Endometrial microvascular endothelial cells (primary cell): Measurements from ENCODE around the gene C5orf24. TPM values are rescaled to one million over a fixed set of nuclear protein-coding genes. Genes with fewer than 3 reads are reported as not detected.
"Not testable (repeated sequence)": the region's sequence is repeated elsewhere in the genome, so short reads cannot be mapped to it uniquely, and the experiment has no call there.

Source experiments
- in situ Hi-C: cut with HindIII; loops from 2 replicates; pipeline ENCODE4 v1.10.0; 2017; ENCODE audit warnings: low sequenced_read_pairs, low pct_unique_long_range_greater_than_20kb; ENCODE audit errors: inconsistent ontology term
- total RNA-seq: library from RNA; depleted of rRNA; stranded (reverse); fragments of >200 nt; gene quantifications from one replicate; pipeline ENCODE4 v1.2.3, GENCODE V29; 2015; ENCODE audit errors: inconsistent ontology term

C5orf24 gene
- 45.3 TPM for total RNA-seq

DNA sequence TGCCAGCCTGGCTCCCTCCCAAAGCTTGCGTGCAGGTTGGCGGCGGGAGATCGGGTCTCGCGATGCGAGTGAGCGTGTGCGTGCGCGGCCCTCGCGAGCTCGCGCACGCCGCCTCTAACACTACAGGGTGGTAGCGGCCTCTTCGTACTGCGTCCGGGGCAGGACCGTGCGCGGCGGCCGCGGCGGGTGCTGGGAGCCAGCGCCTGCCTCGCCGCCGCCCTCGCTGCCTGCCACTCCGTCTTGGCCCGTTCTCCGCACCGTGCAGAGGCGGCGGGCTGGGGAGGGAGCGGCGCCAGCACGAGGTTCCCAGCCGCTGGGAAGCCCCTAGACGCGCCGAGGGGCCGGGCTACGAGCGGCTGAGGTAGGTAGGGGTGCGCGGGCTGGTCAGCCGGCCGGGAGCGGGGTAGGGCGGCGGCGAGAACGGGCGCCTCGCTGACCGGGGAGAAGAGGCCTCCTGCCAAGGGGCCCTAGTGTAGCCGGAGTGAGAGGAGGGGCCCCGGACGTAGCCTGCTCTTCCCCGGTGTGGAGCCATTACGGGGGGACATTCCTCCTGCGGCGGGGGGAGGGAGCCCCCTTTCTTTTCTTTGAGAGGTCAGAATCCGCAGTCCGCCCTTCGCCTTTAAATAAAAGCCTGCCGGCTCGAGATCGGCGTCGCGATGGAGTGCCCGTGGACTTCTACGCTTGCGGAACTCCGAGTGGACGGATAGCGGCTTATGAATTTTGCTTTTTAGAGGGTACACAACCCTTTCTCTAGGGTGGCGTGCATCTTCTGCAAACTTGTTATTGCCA lies at the start of gene C5orf24:
TSS of gene C5orf24 (plus strand) at position 117 of the 789 bp plus-strand sequence. CDS start 8,933 bp downstream, outside the sequence.
- in situ Hi-C loops = no loop called here

DNA sequence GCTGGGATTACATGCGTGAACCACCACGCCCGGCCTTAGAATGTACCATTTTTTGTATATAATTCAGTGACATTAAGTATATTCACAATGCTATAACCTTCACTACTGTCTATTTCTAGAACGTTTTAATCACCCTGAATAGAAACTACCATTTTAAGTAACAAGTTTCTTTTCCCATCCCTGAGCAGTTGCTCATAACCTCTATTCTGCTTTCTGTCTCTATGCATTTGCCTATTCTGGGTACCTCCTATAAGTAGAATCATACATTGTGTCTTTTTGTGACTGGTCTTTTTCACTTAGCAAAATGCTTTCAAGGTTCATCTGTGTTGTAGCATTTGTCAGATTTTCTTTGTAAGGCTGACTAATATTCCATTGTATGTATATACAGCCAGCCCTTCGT lies 47.3 kb upstream of the C5orf24 start:
- in situ Hi-C loops = no loop called here

DNA sequence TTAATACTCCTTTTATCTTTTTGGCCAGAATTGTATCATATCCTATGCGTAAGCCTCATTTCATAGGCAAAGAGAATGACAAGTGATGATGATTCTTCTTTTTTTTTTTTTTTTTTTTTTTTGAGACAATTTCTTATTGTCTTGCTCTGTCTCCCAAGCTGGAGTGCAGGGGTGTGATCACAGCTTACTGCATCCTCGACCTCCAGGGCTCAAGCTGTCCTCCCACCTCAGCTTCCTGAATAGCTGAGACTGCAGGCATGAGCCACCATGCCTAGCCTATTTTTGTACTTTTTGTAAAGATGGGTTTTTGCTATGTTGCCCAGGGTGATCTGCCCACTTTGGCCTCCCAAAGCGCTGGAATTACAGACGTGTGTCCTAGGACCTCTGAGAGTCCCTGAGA lies 41.9 kb upstream of the C5orf24 start:
- in situ Hi-C loops = no loop called here

DNA sequence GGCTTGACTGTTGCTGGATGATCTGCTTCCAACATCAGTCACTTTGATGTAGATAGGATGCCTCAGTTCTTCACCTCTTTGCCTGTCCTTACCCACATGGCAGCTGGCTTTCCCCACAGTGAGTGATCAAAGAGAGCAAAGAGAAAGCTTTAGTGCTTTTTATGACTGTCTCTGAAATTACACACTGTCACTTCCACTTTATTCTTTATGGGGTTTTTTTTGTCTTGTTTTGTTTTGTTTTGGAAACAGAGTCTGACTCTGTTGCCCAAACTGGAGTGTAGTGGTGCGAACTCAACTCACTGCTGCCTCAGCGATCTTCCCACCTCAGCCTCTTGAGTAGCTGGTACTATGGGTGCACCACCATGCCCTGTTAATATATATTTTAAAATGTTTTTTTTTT lies 32.4 kb upstream of the C5orf24 start:
- in situ Hi-C loops = no loop called here

DNA sequence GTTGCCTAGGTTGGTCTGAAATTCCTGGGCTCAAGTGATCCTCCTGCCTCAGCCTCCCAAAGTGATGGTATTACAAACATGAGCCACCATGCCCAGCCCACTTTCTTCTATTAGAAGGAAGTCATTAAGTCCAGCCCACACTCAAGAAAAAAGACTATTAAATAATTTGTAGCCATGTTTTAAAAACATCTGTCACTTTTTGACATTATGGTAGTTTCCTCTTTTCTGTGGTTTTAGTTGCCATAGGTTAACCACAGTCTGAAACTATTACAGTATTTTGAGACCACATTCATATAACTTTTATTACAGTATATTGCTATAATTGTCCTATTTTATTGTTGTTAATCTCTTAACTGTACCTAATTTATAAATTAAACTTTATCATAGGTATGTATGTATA lies 31.9 kb upstream of the C5orf24 start:
- in situ Hi-C loops = no loop called here

DNA sequence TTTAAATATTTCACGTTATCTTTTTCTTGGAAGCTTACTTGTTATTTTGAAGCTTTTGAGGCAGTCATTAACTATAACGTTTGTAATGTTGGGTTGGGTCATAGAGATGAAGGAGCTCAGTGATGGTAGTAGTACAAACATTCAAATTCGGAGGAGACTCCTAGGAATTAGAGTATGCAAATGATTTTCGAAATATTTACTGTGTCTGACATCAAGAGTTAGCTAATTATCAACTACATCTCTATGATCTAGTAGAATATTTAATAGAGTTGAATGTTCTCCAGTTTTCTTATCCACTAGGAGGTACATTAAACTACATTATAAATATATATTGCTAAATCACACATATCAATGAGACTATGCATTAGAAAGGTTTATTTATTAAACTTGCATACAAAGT lies 28.8 kb upstream of the C5orf24 start:
- in situ Hi-C loops = no loop called here

DNA sequence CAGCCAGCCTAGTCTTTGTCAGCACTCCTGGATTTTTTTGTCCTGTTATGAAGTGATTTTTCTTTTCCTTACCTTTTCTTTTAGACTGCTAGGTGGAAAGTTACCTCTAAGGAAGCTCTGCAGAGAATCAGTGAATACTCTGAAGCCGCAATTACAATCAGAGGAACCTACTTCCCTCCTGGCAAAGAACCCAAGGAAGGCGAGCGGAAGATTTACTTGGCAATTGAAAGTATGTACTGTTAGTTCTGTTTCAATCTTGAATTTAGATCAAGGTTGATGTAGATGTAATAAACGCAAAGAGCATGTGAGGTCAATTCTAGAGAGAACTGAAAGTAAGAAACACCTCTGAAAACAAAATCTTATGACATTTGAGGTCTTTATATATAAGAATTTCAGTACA lies 27.0 kb upstream of the C5orf24 start:
- in situ Hi-C loops = no loop called here

DNA sequence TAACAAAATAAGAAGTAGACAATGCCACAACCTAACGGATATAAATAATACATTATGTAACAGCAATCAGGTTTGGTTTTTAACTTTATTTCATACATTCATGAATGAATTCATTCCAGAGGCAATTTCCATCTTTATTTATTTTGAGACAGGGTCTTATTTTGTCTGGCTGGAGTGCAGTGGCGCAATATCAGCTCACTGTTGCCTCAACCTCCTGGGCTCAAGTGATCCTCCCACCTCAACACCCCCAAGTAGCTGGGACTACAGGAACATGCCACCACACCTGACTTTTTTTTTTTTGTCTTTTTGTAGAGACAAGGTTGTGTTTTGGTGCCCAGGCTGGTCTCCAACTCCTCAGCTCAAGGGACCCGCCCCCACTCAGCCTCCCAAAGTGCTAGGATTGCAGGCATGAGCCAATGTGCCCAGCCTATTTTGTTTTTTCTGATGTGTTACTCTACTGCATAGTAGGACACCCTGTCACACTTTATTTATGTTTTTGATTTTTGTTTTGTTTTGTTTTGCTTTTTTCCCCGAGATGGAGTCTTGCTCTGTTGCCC lies 26.3 kb upstream of the C5orf24 start:
- in situ Hi-C loops = no loop called here

DNA sequence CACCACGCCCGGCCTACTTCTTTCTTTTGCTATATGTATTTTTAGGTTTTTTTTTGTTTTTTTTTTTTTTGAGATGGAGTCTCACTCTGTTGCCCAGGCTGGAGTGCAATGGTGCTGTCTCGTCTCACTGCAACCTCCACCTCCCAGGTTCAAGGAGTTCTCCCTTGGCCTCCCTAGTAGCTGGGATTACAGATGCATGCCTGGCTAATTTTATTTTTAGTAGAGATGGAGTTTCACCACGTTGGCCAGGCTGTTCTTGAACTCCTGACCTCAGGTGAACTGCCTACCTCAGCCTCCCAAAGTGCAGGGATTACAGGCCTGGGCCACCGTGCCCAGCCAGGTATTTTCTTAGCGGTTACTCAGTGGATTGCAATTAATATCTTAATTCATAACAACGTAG lies 23.9 kb upstream of the C5orf24 start:
- in situ Hi-C loops = no loop called here

DNA sequence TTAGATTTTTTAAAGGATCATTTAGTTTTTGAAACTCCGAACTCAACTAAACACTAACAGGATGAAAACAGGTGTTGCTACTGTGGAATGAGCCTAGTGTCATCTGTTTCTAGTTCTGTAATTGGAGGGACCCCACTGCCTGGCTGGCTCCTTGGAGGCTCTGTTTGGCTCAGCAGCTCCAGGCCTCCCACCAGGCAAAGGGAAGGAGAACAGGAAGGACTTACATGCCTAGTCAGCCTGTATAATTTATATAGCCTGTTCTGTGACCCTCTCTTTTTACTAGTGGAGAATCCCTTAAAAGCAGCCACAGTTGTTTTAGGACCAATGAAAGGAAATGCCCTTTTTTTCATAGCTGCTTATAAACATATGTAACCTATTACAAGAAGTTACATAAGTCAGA lies 21.1 kb upstream of the C5orf24 start:
- in situ Hi-C loops = no loop called here

DNA sequence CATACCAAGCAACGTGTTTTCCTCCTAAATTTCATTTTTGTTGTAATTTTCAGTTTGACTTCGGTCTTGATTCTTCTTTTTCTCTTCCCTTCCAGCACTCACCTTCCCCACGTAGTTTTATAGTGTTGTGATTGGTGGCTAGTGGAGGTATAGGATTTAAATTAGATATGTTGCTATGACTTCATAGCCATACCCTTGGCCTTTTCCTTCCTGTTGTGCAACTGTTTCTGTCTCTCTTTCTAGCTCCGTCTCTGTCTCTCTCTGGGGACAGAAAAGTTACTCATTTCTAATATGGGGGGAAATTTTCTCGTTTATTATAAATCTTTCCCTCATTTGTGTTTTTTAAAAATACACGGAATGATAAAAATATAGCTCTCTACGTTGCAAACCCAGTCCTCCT lies 20.6 kb upstream of the C5orf24 start:
- in situ Hi-C loops = no loop called here

DNA sequence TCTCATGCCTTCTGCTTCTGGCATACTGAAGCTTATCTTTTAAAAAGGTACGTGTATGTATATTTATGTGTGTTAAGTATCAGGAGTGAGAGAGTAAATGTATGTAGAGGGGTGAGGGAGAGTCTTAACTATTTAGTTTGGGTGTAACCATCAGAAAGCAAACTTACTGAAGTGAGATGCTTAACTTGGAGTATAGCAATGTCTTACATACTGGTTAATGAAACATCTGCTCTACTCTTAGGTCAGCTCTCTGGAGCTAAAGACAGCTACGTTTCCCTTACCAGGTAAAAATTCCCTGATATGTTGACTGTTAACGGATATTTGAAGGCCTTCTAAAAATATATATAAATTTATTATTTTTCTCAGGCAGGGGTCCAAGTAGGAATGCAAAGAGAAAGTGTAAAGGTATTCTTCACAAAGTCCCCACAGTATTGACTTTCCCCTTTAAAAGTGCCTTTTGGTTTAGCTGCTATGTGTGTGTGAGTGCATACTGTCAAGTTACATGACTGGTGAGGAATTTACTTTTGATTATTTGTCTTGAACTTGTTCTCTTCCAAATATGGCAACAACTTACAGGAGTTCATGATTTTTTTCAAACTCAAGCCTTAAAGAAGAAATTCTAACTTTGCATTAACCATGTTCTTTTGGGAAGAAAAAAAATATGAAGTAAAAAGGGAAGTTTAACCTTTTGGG lies 12.3 kb upstream of the C5orf24 start:
- in situ Hi-C loops = no loop called here

DNA sequence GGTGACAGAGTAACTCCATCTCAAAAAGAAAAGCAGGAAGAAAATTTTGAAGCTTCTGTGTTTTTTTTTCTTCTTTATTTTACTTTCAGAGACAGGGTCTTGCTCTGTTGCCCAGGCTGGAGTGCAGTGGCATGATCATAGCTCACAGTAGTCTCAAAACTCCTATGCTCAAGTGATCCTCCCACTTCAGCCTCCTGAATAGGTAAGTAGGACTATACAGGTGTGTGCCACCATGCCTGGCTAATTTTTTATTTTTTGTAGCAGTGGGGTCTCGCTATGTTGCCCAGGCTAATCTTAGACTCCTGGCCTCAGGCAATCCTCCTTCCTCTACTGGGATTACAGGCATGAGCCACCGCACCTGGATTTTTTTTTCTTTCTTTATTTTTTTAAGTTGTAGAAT lies 10.1 kb upstream of the C5orf24 start:
- in situ Hi-C loops = no loop called here

DNA sequence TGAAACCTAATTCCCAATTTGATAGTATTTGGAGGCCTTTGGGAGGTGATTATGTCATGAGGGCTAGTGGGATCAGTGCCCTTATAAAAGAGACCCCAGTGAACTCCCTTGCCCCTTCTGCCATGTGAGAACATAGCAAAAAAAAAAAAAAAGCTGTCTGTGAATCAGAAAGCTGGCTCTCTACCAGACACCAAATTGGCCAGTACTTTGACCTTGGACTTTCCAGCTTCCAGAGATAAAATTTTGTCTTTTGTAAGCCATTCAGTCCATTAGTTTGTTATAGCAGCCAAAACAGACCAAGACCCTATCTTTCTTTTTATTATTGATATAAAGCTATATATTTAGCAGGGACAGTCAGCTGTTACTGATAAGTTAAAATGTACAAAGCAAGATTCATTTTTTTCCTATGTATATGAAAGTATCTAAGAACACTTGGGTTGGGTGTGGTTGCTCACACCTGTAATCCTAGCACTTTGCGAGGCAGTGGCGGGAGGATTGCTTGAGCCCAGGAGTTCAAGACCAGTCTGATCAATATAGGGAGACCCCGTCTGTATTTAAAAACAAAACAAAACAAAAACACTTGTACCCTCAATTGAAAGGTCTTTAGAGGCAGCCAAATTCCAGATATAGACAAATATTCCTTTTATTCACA lies 8.1 kb upstream of the C5orf24 start:
- in situ Hi-C loops = no loop called here

DNA sequence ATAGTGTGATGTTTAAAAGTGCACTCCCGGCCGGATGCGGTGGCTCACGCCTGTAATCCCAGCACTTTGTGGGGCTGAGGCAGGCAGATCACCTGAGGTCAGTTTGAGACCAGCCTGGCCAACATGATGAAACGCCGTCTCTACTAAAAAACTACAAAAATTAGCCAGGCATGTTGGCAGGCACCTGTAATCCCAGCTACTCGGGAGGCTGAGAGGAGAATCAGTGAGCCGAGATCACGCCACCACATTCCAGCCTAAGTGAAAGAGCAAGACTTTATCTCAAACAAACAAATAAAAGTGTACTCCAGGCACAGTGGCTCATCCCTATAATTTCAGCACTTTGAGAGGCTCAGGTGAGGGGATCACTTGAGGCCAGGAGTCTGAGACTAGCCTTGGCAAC lies 7.4 kb upstream of the C5orf24 start:
- in situ Hi-C loops = not testable (repeated sequence)

DNA sequence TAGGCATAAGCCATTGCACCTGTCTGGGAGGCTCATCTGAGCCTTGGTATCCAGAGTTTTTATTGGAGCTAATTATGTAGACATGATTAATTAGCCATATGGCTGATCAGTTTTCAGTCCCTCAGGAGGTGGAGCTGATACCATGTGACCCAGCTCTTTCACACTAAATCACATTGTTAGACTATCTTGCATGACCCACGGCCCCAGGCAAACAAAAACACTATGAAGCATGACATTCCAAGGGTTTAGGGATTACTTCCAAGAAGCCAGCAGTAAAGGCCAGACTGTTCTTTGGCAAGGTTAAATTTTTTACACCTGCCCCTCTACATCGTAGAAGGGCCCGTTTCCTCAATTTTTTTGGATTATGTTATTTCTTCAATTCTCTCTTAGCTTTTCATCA lies 5.0 kb upstream of the C5orf24 start:
- in situ Hi-C loops = no loop called here

DNA sequence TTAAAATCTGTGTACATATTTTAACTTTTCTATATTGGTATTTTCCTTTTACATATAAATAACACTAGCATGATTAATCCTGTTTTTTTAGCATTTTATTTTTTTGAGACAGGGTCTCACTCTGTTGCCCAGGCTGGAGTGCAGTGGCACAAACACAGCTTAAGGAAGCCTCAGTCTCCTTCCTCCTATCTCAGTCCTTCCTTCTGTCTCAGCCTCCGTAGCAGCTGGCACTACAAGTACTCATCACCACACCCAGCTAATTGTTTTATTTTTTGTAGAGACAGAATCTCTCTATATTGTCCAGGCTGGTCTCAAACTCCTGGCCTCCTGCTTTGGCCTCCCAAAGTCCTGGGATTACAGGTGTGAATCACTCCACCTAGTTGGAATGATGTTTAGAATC lies 1.5 kb upstream of the C5orf24 start:
- in situ Hi-C loops = no loop called here

DNA sequence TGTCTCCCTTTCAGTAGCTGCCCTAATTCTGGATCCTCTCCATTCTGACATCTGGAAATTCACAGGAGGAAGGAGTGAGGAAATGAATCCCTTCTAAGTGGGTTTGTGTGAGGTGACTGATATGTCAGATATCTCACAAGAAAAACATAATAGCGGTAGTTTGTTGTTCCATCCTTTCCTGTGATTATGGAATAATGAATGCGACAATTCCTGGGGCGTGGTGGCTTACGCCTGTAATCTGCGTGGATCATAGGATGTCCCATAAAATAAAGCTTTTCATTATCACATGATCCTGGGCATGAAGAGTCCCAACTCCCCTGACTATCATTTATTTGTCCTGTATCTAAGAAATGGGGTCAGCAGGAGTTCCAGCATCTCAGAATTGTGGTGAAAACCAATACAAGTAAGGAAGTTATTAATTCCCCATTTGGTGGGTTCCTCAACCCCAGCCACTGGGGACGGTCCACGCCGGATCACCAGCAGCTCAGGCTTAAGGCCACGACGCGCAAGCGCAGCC lies 375 bp upstream of the C5orf24 start:
- in situ Hi-C loops = no loop called here

DNA sequence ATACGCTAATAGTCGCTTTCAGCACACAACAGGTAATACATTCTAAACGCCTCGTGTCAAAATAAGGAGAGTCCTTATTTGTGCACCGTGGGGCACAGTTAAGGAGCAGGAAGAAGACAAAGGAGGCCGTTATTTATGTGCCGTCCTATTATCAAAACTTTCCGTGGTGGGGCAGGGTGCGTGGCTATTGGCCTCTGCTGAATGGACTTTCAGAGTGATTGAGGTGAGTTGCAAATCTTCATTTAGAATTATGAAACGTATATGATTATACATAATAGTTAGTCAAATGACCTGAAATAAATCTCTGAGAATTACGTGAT lies 833 bp downstream of the C5orf24 start:
- in situ Hi-C loops = no loop called here
